ENCODE results near the gene HIVEP1. TPM values are rescaled to one million over a fixed set of nuclear protein-coding genes. Genes with fewer than 3 reads are reported as not detected.

HIVEP1 gene
- total RNA-seq, 1 experiment from 2014 or later, result 16.3 TPM

DNA sequence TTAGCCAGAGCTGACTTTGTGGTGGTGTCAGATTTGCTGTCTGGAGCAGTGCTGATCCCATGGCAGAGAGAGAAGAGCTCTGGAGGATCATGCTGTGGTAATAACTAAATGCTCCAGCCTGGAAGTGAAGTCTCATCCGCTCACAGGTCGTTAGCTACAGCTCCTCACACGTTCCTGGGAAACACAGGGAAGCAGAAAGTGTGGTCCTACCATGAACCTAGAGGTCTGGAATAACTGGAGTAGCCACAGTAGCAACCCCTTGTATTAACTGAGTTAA, 2.7 kb downstream of the HIVEP1 start:
- DNase-seq (ENCODE audit: low read depth in 1 of 2, low spot score in 2 of 2), result no peak
- H3K4me1 ChIP-seq (replicated peaks), result peaks cover 20% of the 10 kb centered on the region
- H3K27me3 ChIP-seq (replicated peaks), result no peaks in the 10 kb centered on the region
- H3K36me3 ChIP-seq, result peaks cover 42% of the 10 kb centered on the region
- H3K27ac ChIP-seq, result peak overlapping the region; percentile 85
- no peaks in the 10 kb centered on the region for H3K9me3 ChIP-seq (replicated peaks)
- H3K4me3 ChIP-seq, result no peak overlapping the region

- Histone ChIP-seq H3K27ac (no peak overlapping the region), H3K4me1 (replicated peaks) (peaks cover 21% of the 10 kb centered on the region), H3K9me3 (replicated peaks) (no peaks in the 10 kb centered on the region), H3K36me3 (peaks cover 62% of the 10 kb centered on the region), H3K27me3 (replicated peaks) (no peaks in the 10 kb centered on the region), H3K4me3 (no peak overlapping the region)
- DNase-seq (ENCODE audit: low read depth in 1 of 2, low spot score in 2 of 2), result no peak
These were observed 5.2 kb downstream of the HIVEP1 start for GRCh38 chr6:12017263-12017662.

DNA sequence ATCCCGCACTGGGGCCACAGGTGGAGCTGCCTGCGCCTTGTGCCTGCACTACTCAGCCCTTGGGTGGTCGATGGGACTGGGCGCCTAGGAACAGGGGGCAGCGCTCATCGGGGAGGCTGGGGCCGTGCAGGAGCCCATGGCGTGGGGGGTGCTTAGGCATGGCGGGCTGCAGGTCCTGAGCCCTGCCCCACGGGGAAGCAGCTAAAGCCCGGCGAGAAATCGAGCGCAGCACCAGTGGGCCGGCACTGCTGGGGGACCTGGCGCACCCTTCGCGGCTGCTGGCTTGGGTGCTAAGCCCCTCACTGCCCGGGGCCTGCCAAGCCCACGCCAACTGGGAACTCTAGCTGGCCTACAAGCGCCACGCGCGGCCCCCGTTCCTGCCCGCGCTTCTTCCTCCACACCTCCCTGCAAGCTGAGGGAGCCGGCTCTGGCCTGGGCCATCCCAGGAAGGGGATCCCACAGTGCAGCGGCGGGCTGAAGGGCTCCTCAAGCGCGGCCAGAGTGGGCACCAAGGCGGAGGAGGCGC, 5.8 kb downstream of the HIVEP1 start:
- peaks cover 67% of the 10 kb centered on the region for H3K36me3 ChIP-seq
- H3K4me1 ChIP-seq (replicated peaks), result peaks cover 21% of the 10 kb centered on the region
- no peak overlapping the region for H3K27ac ChIP-seq
- DNase-seq (ENCODE audit: low read depth in 1 of 2, low spot score in 2 of 2), result no peak
- H3K4me3 ChIP-seq, result no peak overlapping the region
- no peaks in the 10 kb centered on the region for H3K9me3 ChIP-seq (replicated peaks)
- no peaks in the 10 kb centered on the region for H3K27me3 ChIP-seq (replicated peaks)

DNA sequence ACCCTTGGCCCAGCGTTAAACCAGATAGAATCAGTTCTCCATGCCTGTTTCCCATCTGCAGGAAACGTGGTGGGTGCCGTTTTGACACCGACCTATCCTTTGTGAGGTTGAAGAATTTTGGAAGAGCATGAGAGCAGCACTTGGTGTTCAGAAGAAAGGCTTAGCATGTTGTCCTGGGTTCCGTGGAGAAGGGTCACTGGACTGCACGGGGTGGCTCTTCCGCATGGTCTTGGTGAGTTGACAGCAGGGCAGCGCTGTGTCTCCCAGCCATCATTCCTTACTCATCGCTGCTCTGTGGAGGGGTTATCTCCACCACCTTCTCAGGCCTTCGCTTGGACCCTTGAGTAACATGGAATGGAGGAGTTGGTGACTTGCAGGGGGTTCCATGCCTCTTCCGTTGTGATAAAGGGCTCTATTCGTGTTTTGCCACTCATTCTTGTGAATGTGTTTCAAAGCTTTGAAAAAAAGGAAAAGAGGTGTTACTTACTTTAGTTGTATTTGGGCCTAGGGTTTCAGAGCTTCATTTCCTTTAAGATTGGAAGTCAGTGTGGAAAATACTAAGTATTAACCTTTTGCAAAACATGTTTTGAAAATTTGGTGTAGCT, 8.2 kb downstream of the HIVEP1 start:
- H3K4me1 ChIP-seq (replicated peaks), result peaks cover 19% of the 10 kb centered on the region
- DNase-seq (ENCODE audit: low read depth in 1 of 2, low spot score in 2 of 2), result no peak

GRCh38 chr6:12022481-12022880, 10.4 kb downstream of the HIVEP1 start:
- DNase-seq (ENCODE audit: low read depth in 1 of 2, low spot score in 2 of 2), result no peak
- Histone ChIP-seq H3K4me3 (no peak overlapping the region), H3K27me3 (replicated peaks) (no peaks in the 10 kb centered on the region), H3K27ac (no peak overlapping the region), H3K4me1 (replicated peaks) (peaks cover 30% of the 10 kb centered on the region), H3K9me3 (replicated peaks) (no peaks in the 10 kb centered on the region), H3K36me3 (peaks cover 40% of the 10 kb centered on the region)

More for the DNA sequence above, 8.2 kb downstream of the HIVEP1 start:
- H3K36me3 ChIP-seq, result peaks cover 60% of the 10 kb centered on the region
- no peak overlapping the region for H3K4me3 ChIP-seq
- H3K27ac ChIP-seq, result no peak overlapping the region
- no peaks in the 10 kb centered on the region for H3K9me3 ChIP-seq (replicated peaks)
- H3K27me3 ChIP-seq (replicated peaks), result no peaks in the 10 kb centered on the region

- Histone ChIP-seq H3K36me3 (peaks cover 41% of the 10 kb centered on the region), H3K27me3 (replicated peaks) (no peaks in the 10 kb centered on the region), H3K4me3 (no peak overlapping the region), H3K27ac (no peak overlapping the region), H3K4me1 (replicated peaks) (peaks cover 30% of the 10 kb centered on the region), H3K9me3 (replicated peaks) (no peaks in the 10 kb centered on the region)
- no peak for DNase-seq (ENCODE audit: low read depth in 1 of 2, low spot score in 2 of 2)
These were observed 10.9 kb downstream of the HIVEP1 start for GRCh38 chr6:12022953-12023388.

GRCh38 chr6:12024216-12024615, 12.1 kb downstream of the HIVEP1 start:
- Histone ChIP-seq H3K9me3 (replicated peaks) (no peaks in the 10 kb centered on the region), H3K27me3 (replicated peaks) (no peaks in the 10 kb centered on the region), H3K4me1 (replicated peaks) (peaks cover 30% of the 10 kb centered on the region), H3K27ac (peak overlapping the region; percentile 60), H3K4me3 (no peak overlapping the region), H3K36me3 (peaks cover 48% of the 10 kb centered on the region)
- DNase-seq (ENCODE audit: low read depth in 1 of 2, low spot score in 2 of 2), result no peak

DNA sequence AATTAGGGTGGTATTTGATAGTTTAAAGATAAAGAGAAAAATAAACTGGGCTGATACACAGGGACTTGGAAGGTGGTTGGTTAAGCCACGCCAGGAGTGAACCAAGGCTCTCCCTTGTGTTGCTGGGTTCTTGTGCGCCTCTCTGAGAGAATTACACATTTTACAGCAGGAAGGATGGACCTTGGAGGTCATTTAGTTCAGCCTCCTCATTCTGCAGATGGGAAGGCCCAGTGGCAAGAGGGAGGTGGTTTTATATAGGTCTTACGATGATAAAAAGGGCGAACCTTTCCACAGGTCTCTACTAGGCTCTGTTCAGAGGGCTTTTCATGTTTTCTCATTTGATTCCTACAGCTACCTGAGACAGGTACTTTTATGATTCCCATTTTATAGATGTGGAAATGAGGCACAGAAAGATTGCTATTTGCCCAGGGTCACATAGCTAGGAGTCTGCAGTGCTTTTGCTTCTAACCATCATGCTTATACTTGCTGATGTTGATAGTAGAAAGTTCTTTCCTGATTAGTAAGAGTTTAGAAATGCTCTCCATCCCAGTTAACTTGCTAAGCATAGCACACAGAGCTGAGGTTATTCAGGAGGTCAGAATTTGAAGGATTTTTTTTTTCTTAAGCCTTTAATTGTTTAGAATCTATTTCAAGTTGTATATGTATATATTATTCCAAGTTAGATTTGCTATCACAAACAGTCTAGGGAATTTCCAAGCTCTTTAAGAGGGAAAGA, 12.8 kb downstream of the HIVEP1 start:
- DNase-seq (ENCODE audit: low read depth in 1 of 2, low spot score in 2 of 2), result peak in 1 of 2 experiments; percentile 84
- peak overlapping the region; percentile 71 for H3K27ac ChIP-seq

DNA sequence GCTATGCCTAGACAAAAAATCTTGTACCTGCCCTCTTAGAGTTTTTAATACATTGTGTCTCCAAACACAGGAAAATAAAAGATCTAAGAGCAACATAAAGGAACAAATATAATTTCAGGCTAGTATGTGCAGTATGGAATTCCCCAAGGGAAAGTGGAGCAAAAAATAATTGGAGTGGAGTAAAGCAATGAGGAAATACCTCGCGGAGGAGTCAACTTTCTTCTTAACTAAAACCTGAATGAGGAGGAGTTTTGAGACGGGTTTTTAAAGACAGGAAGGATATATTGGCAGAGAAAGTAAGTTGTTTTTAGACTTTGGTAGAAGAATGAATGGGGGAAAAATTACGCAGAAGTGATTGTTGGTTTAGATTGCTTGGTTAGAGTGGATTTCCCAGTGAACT, 14.0 kb downstream of the HIVEP1 start:
- H3K27ac ChIP-seq, result peak overlapping the region; percentile 71
- no peak overlapping the region for H3K4me3 ChIP-seq
- H3K4me1 ChIP-seq (replicated peaks), result peaks cover 33% of the 10 kb centered on the region
- no peak for DNase-seq (ENCODE audit: low read depth in 1 of 2, low spot score in 2 of 2)
- H3K9me3 ChIP-seq (replicated peaks), result peaks cover 2% of the 10 kb centered on the region; the same call in 1 of the 2 replicates
- H3K27me3 ChIP-seq (replicated peaks), result no peaks in the 10 kb centered on the region
- H3K36me3 ChIP-seq, result peaks cover 40% of the 10 kb centered on the region

More for the DNA sequence above, 12.8 kb downstream of the HIVEP1 start:
- no peaks in the 10 kb centered on the region for H3K27me3 ChIP-seq (replicated peaks)
- peaks cover under 1% of the 10 kb centered on the region; the same call in 1 of the 2 replicates for H3K9me3 ChIP-seq (replicated peaks)
- peaks cover 47% of the 10 kb centered on the region for H3K36me3 ChIP-seq
- peaks cover 30% of the 10 kb centered on the region for H3K4me1 ChIP-seq (replicated peaks)
- H3K4me3 ChIP-seq, result no peak overlapping the region

GRCh38 chr6:12026833-12027232, 14.7 kb downstream of the HIVEP1 start:
- H3K27me3 ChIP-seq (replicated peaks), result no peaks in the 10 kb centered on the region
- H3K4me1 ChIP-seq (replicated peaks), result peaks cover 31% of the 10 kb centered on the region
- no peak for DNase-seq (ENCODE audit: low read depth in 1 of 2, low spot score in 2 of 2)
- no peak overlapping the region for H3K27ac ChIP-seq
- H3K36me3 ChIP-seq, result peaks cover 33% of the 10 kb centered on the region
- peaks cover 2% of the 10 kb centered on the region; the same call in 1 of the 2 replicates for H3K9me3 ChIP-seq (replicated peaks)
- H3K4me3 ChIP-seq, result no peak overlapping the region

- Histone ChIP-seq H3K36me3 (peaks cover 25% of the 10 kb centered on the region), H3K4me3 (no peak overlapping the region), H3K9me3 (replicated peaks) (peaks cover 2% of the 10 kb centered on the region; the same call in 1 of the 2 replicates), H3K27ac (no peak overlapping the region), H3K4me1 (replicated peaks) (peaks cover 30% of the 10 kb centered on the region), H3K27me3 (replicated peaks) (no peaks in the 10 kb centered on the region)
- no peak for DNase-seq (ENCODE audit: low read depth in 1 of 2, low spot score in 2 of 2)
These were observed 16.1 kb downstream of the HIVEP1 start for GRCh38 chr6:12028213-12028612.

DNA sequence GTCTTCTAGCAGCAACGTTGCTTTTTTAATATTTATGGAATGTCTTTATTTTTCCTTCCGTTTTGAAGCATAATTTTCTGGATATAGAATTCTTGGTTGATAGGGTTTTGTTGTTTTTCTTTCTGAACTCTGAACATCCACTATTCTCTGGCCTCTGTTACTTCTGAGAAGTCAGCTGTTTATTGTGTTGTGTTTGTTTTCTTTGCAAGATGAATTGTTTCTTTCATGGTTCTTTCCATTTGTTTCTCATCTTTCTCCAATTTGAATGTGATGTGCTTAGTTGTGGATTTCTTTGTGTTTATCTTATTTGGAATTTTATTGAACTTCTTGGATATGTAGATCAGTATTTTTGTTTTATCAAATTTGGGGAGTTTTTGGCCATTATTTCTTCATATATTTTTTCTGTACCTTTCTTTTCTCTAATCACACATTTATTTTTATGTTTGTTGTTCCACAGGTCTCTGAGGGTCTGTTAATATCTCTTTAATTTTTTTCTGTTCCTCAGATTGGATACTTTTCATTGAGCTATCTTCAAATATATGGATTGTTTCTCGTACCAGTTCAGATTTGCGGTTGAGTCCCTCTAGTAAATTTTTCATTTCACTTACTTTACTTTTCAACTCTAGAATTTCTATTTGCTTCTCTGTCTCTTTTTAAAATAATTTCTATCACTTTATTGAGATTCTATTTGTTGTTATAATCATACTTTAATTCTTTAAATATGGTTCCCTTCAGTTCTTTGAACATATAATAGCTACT, 18.0 kb downstream of the HIVEP1 start:
- no peaks in the 10 kb centered on the region for H3K27me3 ChIP-seq (replicated peaks)
- H3K27ac ChIP-seq, result no peak overlapping the region
- no peak for DNase-seq (ENCODE audit: low read depth in 1 of 2, low spot score in 2 of 2)
- peaks cover 2% of the 10 kb centered on the region; the same call in 1 of the 2 replicates for H3K9me3 ChIP-seq (replicated peaks)
- H3K4me1 ChIP-seq (replicated peaks), result peaks cover 18% of the 10 kb centered on the region
- H3K36me3 ChIP-seq, result peaks cover 25% of the 10 kb centered on the region
- no peak overlapping the region for H3K4me3 ChIP-seq

GRCh38 chr6:12030993-12031550, 19.0 kb downstream of the HIVEP1 start:
- DNase-seq (ENCODE audit: low read depth in 1 of 2, low spot score in 2 of 2), result no peak
- Histone ChIP-seq H3K4me1 (replicated peaks) (peaks cover 10% of the 10 kb centered on the region), H3K27me3 (replicated peaks) (no peaks in the 10 kb centered on the region), H3K36me3 (peaks cover 25% of the 10 kb centered on the region), H3K27ac (no peak overlapping the region), H3K9me3 (replicated peaks) (peaks cover 2% of the 10 kb centered on the region; the same call in 1 of the 2 replicates), H3K4me3 (no peak overlapping the region)
